ENCODE measurements around the gene SLC22A14. TPM values are rescaled to one million over a fixed set of nuclear protein-coding genes. Genes with fewer than 3 reads are reported as not detected.
"Not testable (repeated sequence)": the region's sequence is repeated elsewhere in the genome, so short reads cannot be mapped to it uniquely, and the experiment has no call there.

The SLC22A14 gene
- total and polyA plus RNA-seq, 5 donors, result 0.11 to 0.17 (median 0.14) TPM; not detected in 2

DNA sequence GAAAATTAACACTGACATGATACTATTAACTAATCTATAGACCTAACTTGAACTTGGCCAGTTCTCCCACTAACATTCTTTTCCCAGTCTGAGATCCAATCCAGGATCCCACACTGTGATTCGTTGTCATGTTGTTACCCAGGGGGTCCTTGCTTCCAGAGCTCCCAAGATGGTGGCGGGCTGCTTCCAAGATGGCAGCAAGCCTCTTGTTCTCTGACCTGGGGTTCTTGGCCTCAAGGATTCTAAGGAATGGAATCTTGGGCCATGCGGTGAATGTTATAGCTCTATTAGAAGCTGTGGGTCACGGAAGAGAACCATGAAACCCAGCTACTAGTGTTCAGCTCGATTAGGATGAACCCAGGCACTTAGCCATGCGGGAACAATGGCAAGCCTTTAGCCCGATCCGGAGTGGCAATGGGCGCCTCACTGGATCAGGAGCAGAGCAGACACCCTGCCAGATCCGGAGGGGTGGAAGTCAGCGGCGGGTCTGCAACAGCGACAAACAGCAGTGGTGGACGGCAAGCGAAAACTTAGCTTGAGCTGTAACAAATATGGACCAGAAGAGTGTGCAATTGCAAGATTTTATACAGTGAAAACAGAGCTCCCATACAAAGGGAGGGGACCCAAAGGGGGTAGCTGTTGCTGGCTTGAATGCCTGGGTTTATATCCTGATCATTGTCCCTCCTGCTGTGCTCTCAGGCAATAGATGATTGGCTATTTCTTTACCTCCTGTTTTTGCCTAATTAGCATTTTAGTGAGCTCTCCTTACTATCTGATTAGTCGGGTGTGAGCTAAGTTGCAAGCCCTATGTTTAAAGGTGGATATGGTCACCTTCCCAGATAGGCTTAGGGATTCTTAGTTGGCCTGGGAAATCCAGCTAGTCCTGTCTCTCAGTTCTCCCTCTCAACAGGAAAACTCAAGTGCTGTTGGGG is 7.5 kb downstream of the SLC22A14 start:
- H3K27me3 ChIP-seq (ENCODE audit: control insufficient read depth, insufficient read depth); H3K27ac ChIP-seq (ENCODE audit: low read length); H3K4me3 ChIP-seq (ENCODE audit: low read length); ATAC-seq; H3K4me1 ChIP-seq (ENCODE audit: control insufficient read depth, insufficient read depth, low read length); intact Hi-C loops (cut with DNase I); H3K9me3 ChIP-seq (ENCODE audit: control insufficient read depth, low read length); DNase-seq: not testable (repeated sequence)
- 93% methylated on average over 16 of the region's 16 CpGs for WGBS

- H3K27ac ChIP-seq (ENCODE audit: low read length); H3K9me3 ChIP-seq (ENCODE audit: control insufficient read depth, low read length); H3K4me1 ChIP-seq (ENCODE audit: control insufficient read depth, insufficient read depth, low read length); DNase-seq; H3K4me3 ChIP-seq (ENCODE audit: low read length); intact Hi-C loops (cut with DNase I); H3K27me3 ChIP-seq (ENCODE audit: control insufficient read depth, insufficient read depth); ATAC-seq: not testable (repeated sequence)
- 89% methylated on average over 4 of the region's 4 CpGs for WGBS
Observed at GRCh38 chr3:38297053-38297452, 15.0 kb downstream of the SLC22A14 start.

DNA sequence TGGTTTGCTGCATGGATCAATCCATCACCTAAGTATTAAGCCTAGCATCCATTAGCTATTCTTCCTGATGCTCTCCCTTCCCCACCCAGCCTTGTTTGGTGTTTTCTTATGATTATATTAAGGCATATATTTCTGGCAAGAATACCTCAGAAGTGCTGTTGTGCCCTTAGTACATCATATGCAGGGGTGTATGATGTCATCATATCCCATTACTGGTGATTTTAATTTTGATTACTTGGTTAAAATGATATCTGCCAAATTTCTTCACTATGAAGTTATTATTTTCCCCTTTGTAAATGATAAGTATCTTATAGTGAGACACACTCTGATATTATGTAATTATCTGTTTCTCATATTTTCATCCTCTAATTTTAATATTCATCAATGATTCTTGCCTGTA is 15.4 kb downstream of the SLC22A14 start:
- intact Hi-C loops (cut with DNase I), result no loop called here
- no peak for DNase-seq
- H3K4me1 ChIP-seq (ENCODE audit: control insufficient read depth, insufficient read depth, low read length), result no peaks in the 10 kb centered on the region
- H3K27ac ChIP-seq (ENCODE audit: low read length), result no peak overlapping the region
- H3K9me3 ChIP-seq (ENCODE audit: control insufficient read depth, low read length), result no peaks in the 10 kb centered on the region
- no peak overlapping the region for H3K4me3 ChIP-seq (ENCODE audit: low read length)
- H3K27me3 ChIP-seq (ENCODE audit: control insufficient read depth, insufficient read depth), result no peaks in the 10 kb centered on the region
- ATAC-seq, result no peak

DNA sequence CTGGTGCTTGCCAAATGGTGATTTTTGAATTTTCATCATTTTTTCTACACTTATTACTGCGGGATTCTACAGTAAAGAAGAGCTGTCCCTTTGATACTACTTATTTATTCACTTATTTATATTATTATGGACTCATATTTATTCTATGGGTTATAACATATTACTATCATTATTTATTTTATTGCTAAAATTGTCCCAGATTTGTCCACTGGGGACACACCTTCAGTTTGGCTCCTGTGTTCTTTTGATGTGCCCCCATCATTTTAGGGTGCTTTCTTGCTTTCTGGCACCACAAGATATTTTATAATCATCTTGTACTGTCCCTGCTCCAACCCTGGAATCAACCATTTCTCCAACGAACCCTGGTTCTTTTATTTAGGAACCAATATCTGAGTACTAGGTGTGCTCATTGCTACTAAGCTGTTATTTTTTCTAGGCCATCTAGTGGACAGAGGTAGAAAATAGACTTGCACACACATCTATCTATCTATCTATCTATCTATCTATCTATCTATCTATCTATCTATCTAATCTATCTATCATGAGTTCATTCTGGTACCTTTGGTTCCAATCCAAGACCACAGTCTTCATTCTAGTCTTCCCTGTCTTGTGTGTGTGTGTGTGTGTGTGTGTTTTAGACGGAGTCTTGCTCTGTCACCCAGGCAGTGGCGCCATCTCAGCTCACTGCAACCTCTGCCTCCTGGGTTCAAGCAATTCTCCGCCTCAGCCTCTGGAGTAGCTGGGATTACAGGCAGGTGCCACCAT is 16.0 kb downstream of the SLC22A14 start:
- intact Hi-C loops (cut with DNase I), result no loop called here
- ATAC-seq, result no peak
- no peaks in the 10 kb centered on the region for H3K27me3 ChIP-seq (ENCODE audit: control insufficient read depth, insufficient read depth)
- H3K4me3 ChIP-seq (ENCODE audit: low read length), result no peak overlapping the region
- no peaks in the 10 kb centered on the region for H3K9me3 ChIP-seq (ENCODE audit: control insufficient read depth, low read length)
- WGBS, result 83% methylated on average over 5 of the region's 5 CpGs
- H3K4me1 ChIP-seq (ENCODE audit: control insufficient read depth, insufficient read depth, low read length), result no peaks in the 10 kb centered on the region
- H3K27ac ChIP-seq (ENCODE audit: low read length), result no peak overlapping the region
- DNase-seq, result no peak

- DNase-seq, result no peak
- ATAC-seq, result no peak
Observed at GRCh38 chr3:38306941-38307340, 24.8 kb downstream of the SLC22A14 start.

GRCh38 chr3:38307599-38307998 is 25.5 kb downstream of the SLC22A14 start:
- Histone ChIP-seq H3K27ac (ENCODE audit: low read length) (no peak overlapping the region), H3K4me3 (ENCODE audit: low read length) (no peak overlapping the region), H3K9me3 (ENCODE audit: control insufficient read depth, low read length) (no peaks in the 10 kb centered on the region), H3K4me1 (ENCODE audit: control insufficient read depth, insufficient read depth, low read length) (no peaks in the 10 kb centered on the region), H3K27me3 (ENCODE audit: control insufficient read depth, insufficient read depth) (no peaks in the 10 kb centered on the region)
- WGBS, result 89% methylated on average over 12 of the region's 12 CpGs
- intact Hi-C loops (cut with DNase I), result no loop called here
- DNase-seq (peak in 1 of 3 donors; percentile 54), ATAC-seq (peak in 1 of 2 donors; percentile 11)

More at GRCh38 chr3:38306941-38307340, 24.8 kb downstream of the SLC22A14 start:
- no peaks in the 10 kb centered on the region for H3K4me1 ChIP-seq (ENCODE audit: control insufficient read depth, insufficient read depth, low read length)
- no peak overlapping the region for H3K4me3 ChIP-seq (ENCODE audit: low read length)
- H3K9me3 ChIP-seq (ENCODE audit: control insufficient read depth, low read length), result no peaks in the 10 kb centered on the region
- 91% methylated on average over 5 of the region's 5 CpGs for WGBS
- H3K27me3 ChIP-seq (ENCODE audit: control insufficient read depth, insufficient read depth), result no peaks in the 10 kb centered on the region
- H3K27ac ChIP-seq (ENCODE audit: low read length), result no peak overlapping the region
- intact Hi-C loops (cut with DNase I), result no loop called here

- Histone ChIP-seq H3K9me3 (ENCODE audit: control insufficient read depth, low read length) (no peaks in the 10 kb centered on the region), H3K27ac (ENCODE audit: low read length) (no peak overlapping the region), H3K4me3 (ENCODE audit: low read length) (no peak overlapping the region), H3K27me3 (ENCODE audit: control insufficient read depth, insufficient read depth) (no peaks in the 10 kb centered on the region), H3K4me1 (ENCODE audit: control insufficient read depth, insufficient read depth, low read length) (no peaks in the 10 kb centered on the region)
- intact Hi-C loops (cut with DNase I), result no loop called here
- no peak for DNase-seq
- ATAC-seq, result no peak
- 88% methylated on average over 9 of the region's 9 CpGs for WGBS
Observed at GRCh38 chr3:38308456-38308855, 26.4 kb downstream of the SLC22A14 start.

- Histone ChIP-seq H3K27ac (ENCODE audit: low read length) (no peak overlapping the region), H3K27me3 (ENCODE audit: control insufficient read depth, insufficient read depth) (no peaks in the 10 kb centered on the region), H3K4me3 (ENCODE audit: low read length) (no peak overlapping the region), H3K4me1 (ENCODE audit: control insufficient read depth, insufficient read depth, low read length) (no peaks in the 10 kb centered on the region), H3K9me3 (ENCODE audit: control insufficient read depth, low read length) (no peaks in the 10 kb centered on the region)
- ATAC-seq, result no peak
- 88% methylated on average over 1 of the region's 1 CpG for WGBS
- DNase-seq, result no peak
- intact Hi-C loops (cut with DNase I), result no loop called here
Observed at GRCh38 chr3:38311476-38311875, 29.4 kb downstream of the SLC22A14 start.

GRCh38 chr3:38311941-38312340 is 29.8 kb downstream of the SLC22A14 start:
- ATAC-seq, result no peak
- H3K27me3 ChIP-seq (ENCODE audit: control insufficient read depth, insufficient read depth), result no peaks in the 10 kb centered on the region
- intact Hi-C loops (cut with DNase I), result no loop called here
- DNase-seq, result no peak
- H3K9me3 ChIP-seq (ENCODE audit: control insufficient read depth, low read length), result no peaks in the 10 kb centered on the region
- WGBS, result 66% methylated on average over 2 of the region's 2 CpGs
- no peaks in the 10 kb centered on the region for H3K4me1 ChIP-seq (ENCODE audit: control insufficient read depth, insufficient read depth, low read length)
- no peak overlapping the region for H3K27ac ChIP-seq (ENCODE audit: low read length)
- no peak overlapping the region for H3K4me3 ChIP-seq (ENCODE audit: low read length)

DNA sequence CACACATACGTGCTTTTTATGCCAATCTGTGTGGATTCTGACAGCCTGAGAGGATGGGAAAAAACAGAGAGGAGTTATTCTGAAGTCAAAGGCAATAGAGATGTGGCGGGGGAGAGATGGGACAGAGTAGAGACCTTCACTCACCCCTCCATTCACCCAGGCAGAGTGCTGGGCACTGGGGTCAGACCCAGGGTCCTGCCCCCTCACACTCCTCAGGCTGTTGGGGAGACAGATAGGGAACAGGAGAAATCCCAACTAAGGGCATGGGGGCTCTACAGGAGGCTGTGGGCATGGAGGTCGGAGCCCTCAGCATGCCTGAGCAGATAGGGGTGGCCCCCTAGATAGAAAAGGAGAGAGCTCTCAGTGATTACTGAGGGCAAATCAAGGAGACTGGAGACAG is 30.3 kb downstream of the SLC22A14 start:
- no peaks in the 10 kb centered on the region for H3K4me1 ChIP-seq (ENCODE audit: control insufficient read depth, insufficient read depth, low read length)
- no peak for ATAC-seq
- 89% methylated on average over 3 of the region's 3 CpGs for WGBS
- H3K9me3 ChIP-seq (ENCODE audit: control insufficient read depth, low read length), result no peaks in the 10 kb centered on the region
- no peak overlapping the region for H3K4me3 ChIP-seq (ENCODE audit: low read length)
- H3K27ac ChIP-seq (ENCODE audit: low read length), result no peak overlapping the region
- no peak for DNase-seq
- no peaks in the 10 kb centered on the region for H3K27me3 ChIP-seq (ENCODE audit: control insufficient read depth, insufficient read depth)
- intact Hi-C loops (cut with DNase I), result no loop called here

DNA sequence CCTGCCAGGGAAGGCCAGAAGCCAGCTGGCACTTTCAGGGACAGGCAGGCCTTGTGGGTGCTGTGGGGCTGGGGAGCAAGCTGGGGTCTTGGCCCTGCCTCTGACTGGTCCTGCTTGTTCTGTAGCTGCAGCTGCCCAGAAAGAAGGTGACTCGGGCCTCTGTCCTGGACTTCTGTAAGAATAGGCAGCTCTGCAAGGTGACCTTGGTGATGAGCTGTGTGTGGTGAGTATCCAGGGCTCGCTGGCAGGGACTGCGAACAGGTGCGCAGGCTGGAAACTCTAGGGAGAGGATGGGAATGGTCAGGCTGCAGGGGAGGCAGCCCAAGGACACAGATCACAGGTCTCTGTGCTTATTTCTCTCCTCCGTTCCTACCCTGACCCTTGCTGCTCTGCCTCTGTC is 31.2 kb downstream of the SLC22A14 start:
- Histone ChIP-seq H3K9me3 (ENCODE audit: control insufficient read depth, low read length) (no peaks in the 10 kb centered on the region), H3K4me1 (ENCODE audit: control insufficient read depth, insufficient read depth, low read length) (no peaks in the 10 kb centered on the region), H3K4me3 (ENCODE audit: low read length) (no peak overlapping the region), H3K27ac (ENCODE audit: low read length) (no peak overlapping the region), H3K27me3 (ENCODE audit: control insufficient read depth, insufficient read depth) (no peaks in the 10 kb centered on the region)
- 88% methylated on average over 5 of the region's 5 CpGs for WGBS
- intact Hi-C loops (cut with DNase I), result no loop called here
- ATAC-seq, result no peak
- no peak for DNase-seq

Data from right cardiac atrium (tissue), 5 donors.